ENCODE results near the gene STAT2.
"Not testable (repeated sequence)": the region's sequence is repeated elsewhere in the genome, so short reads cannot be mapped to it uniquely, and the experiment has no call there.

The STAT2 gene

GRCh38 chr12:56361487-56362129 lies 1.7 kb upstream of the STAT2 start:
- DNase-seq: no peak

- DNase-seq: no peak
These were observed 923 bp downstream of the STAT2 start for GRCh38 chr12:56358836-56359532.

GRCh38 chr12:56351325-56351724 lies 8.6 kb downstream of the STAT2 start:
- no peak for DNase-seq

- no peak for DNase-seq
These were observed 9.2 kb downstream of the STAT2 start for GRCh38 chr12:56350662-56351061.

- DNase-seq: no peak
These were observed 11.1 kb downstream of the STAT2 start for GRCh38 chr12:56348776-56349175.

GRCh38 chr12:56347255-56347654 lies 12.7 kb downstream of the STAT2 start:
- not testable (repeated sequence) for DNase-seq

GRCh38 chr12:56346675-56347074 lies 13.2 kb downstream of the STAT2 start:
- DNase-seq: no peak

- DNase-seq: not testable (repeated sequence)
These were observed 17.6 kb downstream of the STAT2 start for GRCh38 chr12:56342290-56342689.

- DNase-seq: no peak
These were observed 18.3 kb downstream of the STAT2 start for GRCh38 chr12:56341616-56342015.

- DNase-seq: no peak
These were observed 20.8 kb downstream of the STAT2 start for GRCh38 chr12:56339158-56339422.

- no peak for DNase-seq
These were observed 21.4 kb downstream of the STAT2 start, which contains the start of gene IL23A for GRCh38 chr12:56338308-56339157. IL23A (plus strand) TSS chr12:56338884; CDS start chr12:56339045, 161 bp downstream.

GRCh38 chr12:56337753-56338251 lies 22.1 kb downstream of the STAT2 start:
- DNase-seq: no peak

GRCh38 chr12:56336361-56337167 lies 23.3 kb downstream of the STAT2 start:
- no peak for DNase-seq

GRCh38 chr12:56335527-56335926 lies 24.4 kb downstream of the STAT2 start:
- DNase-seq: not testable (repeated sequence)

GRCh38 chr12:56334490-56334793 lies 25.5 kb downstream of the STAT2 start:
- DNase-seq: no peak

- DNase-seq: peak; percentile 97
These were observed 26.0 kb downstream of the STAT2 start, which contains the start of gene PAN2 for GRCh38 chr12:56333679-56334489. PAN2 (minus strand) TSS chr12:56334000; CDS start chr12:56333094, 906 bp downstream.

- DNase-seq: no peak
These were observed 26.7 kb downstream of the STAT2 start for GRCh38 chr12:56333197-56333678.

GRCh38 chr12:56332512-56333196 lies 27.3 kb downstream of the STAT2 start:
- DNase-seq: no peak

GRCh38 chr12:56330936-56331490 lies 28.9 kb downstream of the STAT2 start:
- DNase-seq: no peak

GRCh38 chr12:56326533-56326932 lies 33.4 kb downstream of the STAT2 start:
- no peak for DNase-seq

- no peak for DNase-seq
These were observed 33.8 kb downstream of the STAT2 start for GRCh38 chr12:56326126-56326525.
